MM.1S (cell line): ENCODE results near the gene IKBKE.

Experiments
- DNase-seq: peaks from one replicate; pipeline ENCODE4 v3.0.0-alpha.2; 2015
- H2AFZ ChIP-seq: fragments of 300-600 bp; sonication (generic); 2 replicates; pipeline ENCODE4 v1.6.0; 2016; ENCODE audit warnings: antibody characterized with exemption, low read length
- H3F3A ChIP-seq: fragments of 300-600 bp; sonication (generic); 2 replicates; pipeline ENCODE4 v1.6.1; 2016; ENCODE audit warnings: mild to moderate bottlenecking, antibody characterized with exemption, low read length, moderate library complexity, mixed read lengths; ENCODE audit not compliant: insufficient read depth
- H3K27ac ChIP-seq: fragments of 300-600 bp; sonication (generic); 2 replicates; pipeline ENCODE4 v1.5.1; 2016; ENCODE audit warnings: mild to moderate bottlenecking, low read length
- H3K27me3 ChIP-seq: fragments of 300-600 bp; sonication (generic); replicated peaks from 2 replicates; pipeline ENCODE4 v1.6.0; 2016; ENCODE audit warnings: low read length; ENCODE audit not compliant: insufficient read depth
- H3K36me3 ChIP-seq: fragments of 300-600 bp; sonication (generic); replicated peaks from 2 replicates; pipeline ENCODE4 v1.6.1; 2016; ENCODE audit warnings: mild to moderate bottlenecking, low read length, mixed read lengths; ENCODE audit not compliant: insufficient read depth
- H3K4me1 ChIP-seq: fragments of 300-600 bp; sonication (generic); 2 replicates; pipeline ENCODE4 v1.6.1; 2016; ENCODE audit warnings: low read length, mixed read lengths
- H3K4me2 ChIP-seq: fragments of 300-600 bp; sonication (generic); 2 replicates; pipeline ENCODE4 v1.6.0; 2016; ENCODE audit warnings: low read depth, low read length
- H3K4me3 ChIP-seq: fragments of 300-600 bp; sonication (generic); 2 replicates; pipeline ENCODE4 v1.5.1; 2016; ENCODE audit warnings: low read length, mixed read lengths
- H3K79me2 ChIP-seq: fragments of 300-600 bp; sonication (generic); 2 replicates; pipeline ENCODE4 v1.6.1; 2016; ENCODE audit warnings: mixed run types, low read length, mixed read lengths
- H3K9ac ChIP-seq: fragments of 300-600 bp; sonication (generic); 2 replicates; pipeline ENCODE4 v1.6.1; 2016; ENCODE audit warnings: low read length, mixed read lengths
- H3K9me2 ChIP-seq: fragments of 300-600 bp; sonication (generic); replicated peaks from 2 replicates; pipeline ENCODE4 v1.6.1; 2016; ENCODE audit warnings: mild to moderate bottlenecking, low read length, mixed read lengths; ENCODE audit not compliant: insufficient read depth
- H3K9me3 ChIP-seq: fragments of 300-600 bp; sonication (generic); replicated peaks from 2 replicates; pipeline ENCODE4 v1.6.1; 2016; ENCODE audit warnings: mild to moderate bottlenecking, low read length, mixed read lengths; ENCODE audit not compliant: insufficient read depth
- H4K20me1 ChIP-seq: fragments of 300-600 bp; sonication (generic); 2 replicates; pipeline ENCODE4 v1.6.1; 2016; ENCODE audit warnings: mild to moderate bottlenecking, low read length, moderate library complexity, mixed read lengths; ENCODE audit not compliant: insufficient read depth
- EZH2 ChIP-seq: fragments of 300-600 bp; sonication (generic); optimal IDR thresholded peaks from 2 replicates; pipeline ENCODE3; 2017; ENCODE audit warnings: low read depth, mild to moderate bottlenecking, antibody characterized with exemption, low read length, mixed read lengths
- EZH2phosphoT487 ChIP-seq: fragments of 300-600 bp; sonication (generic); IDR thresholded peaks from 2 replicates; pipeline ENCODE4 v1.6.1; 2018; ENCODE audit warnings: antibody characterized with exemption, low read length
- TF ChIP-seq, protein P1 (sequence below): fragments of 300-600 bp; sonication (generic); IDR thresholded peaks from 2 replicates; pipeline ENCODE4 v1.5.1; 2016; ENCODE audit warnings: antibody characterized with exemption, low read length, mixed read lengths

Gene IKBKE

DNA sequence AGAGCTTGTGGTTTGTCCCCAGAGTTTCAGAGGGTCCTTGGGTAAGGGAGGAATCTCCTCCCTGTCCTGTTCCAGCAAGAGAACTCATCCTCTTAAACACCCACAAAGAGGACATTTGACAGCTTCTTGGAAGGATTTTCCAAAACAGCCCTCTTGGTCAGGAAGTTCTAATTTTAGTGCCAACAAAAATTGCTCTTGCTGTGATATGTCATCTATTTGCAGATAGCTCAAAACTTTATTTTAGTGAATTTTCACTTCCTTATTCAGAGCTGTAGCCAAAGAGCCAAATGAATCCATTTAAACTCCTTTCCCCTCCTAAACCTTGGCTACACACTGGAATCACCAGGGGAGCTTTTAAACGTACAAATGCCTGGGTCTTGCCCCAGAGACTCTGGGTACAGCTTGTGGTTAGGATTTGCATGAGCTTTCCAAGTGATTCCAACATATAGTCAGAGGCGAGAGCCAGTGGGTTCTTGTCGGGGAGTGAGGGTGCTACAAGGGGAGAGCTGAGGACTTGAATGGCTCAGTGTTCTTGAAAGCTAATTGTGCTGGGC is 25.3 kb downstream of the IKBKE start:
- Histone ChIP-seq H3K9ac (no peak overlapping the region), H3K4me3 (no peak overlapping the region), H3K27ac (0 out of 2 replicates have a peak overlapping the region, but pooled peaks have one; percentile 1), H3K4me1 (peaks cover 19% of the 10 kb centered on the region), H3F3A (peaks cover 4% of the 10 kb centered on the region; the same call in 1 of the 2 replicates), H4K20me1 (no peaks in the 10 kb centered on the region), H3K36me3 (0 out of 2 replicates have a peak, but pooled peaks cover 2% of the 10 kb centered on the region), H3K9me3 (no peaks in the 10 kb centered on the region), H3K9me2 (no peaks in the 10 kb centered on the region), H3K4me2 (peak overlapping the region; percentile 22; the same call in 1 of the 2 replicates), H2AFZ (no peak overlapping the region), H3K79me2 (no peaks in the 10 kb centered on the region), H3K27me3 (no peaks in the 10 kb centered on the region)
- no peak for DNase-seq
- TF ChIP-seq EZH2phosphoT487 = no peak
- TF ChIP-seq EZH2 = no peak
- TF ChIP-seq, protein P1, sequence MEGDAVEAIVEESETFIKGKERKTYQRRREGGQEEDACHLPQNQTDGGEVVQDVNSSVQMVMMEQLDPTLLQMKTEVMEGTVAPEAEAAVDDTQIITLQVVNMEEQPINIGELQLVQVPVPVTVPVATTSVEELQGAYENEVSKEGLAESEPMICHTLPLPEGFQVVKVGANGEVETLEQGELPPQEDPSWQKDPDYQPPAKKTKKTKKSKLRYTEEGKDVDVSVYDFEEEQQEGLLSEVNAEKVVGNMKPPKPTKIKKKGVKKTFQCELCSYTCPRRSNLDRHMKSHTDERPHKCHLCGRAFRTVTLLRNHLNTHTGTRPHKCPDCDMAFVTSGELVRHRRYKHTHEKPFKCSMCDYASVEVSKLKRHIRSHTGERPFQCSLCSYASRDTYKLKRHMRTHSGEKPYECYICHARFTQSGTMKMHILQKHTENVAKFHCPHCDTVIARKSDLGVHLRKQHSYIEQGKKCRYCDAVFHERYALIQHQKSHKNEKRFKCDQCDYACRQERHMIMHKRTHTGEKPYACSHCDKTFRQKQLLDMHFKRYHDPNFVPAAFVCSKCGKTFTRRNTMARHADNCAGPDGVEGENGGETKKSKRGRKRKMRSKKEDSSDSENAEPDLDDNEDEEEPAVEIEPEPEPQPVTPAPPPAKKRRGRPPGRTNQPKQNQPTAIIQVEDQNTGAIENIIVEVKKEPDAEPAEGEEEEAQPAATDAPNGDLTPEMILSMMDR = no peak

- Histone ChIP-seq H3K4me3 (no peak overlapping the region), H3K27me3 (no peaks in the 10 kb centered on the region), H3K27ac (no peak overlapping the region), H3K79me2 (no peaks in the 10 kb centered on the region), H3K9me2 (no peaks in the 10 kb centered on the region), H3K9ac (no peak overlapping the region), H2AFZ (no peak overlapping the region), H3K36me3 (0 out of 2 replicates have a peak, but pooled peaks cover 2% of the 10 kb centered on the region), H3K4me1 (peaks cover 19% of the 10 kb centered on the region), H3K9me3 (no peaks in the 10 kb centered on the region), H3F3A (peaks cover 4% of the 10 kb centered on the region; the same call in 1 of the 2 replicates), H3K4me2 (no peak overlapping the region), H4K20me1 (no peaks in the 10 kb centered on the region)
- TF ChIP-seq, protein P1 = no peak
- no peak for TF ChIP-seq EZH2phosphoT487
- no peak for TF ChIP-seq EZH2
- no peak for DNase-seq
These were observed 26.0 kb downstream of the IKBKE start for GRCh38 chr1:206496131-206496793.

DNA sequence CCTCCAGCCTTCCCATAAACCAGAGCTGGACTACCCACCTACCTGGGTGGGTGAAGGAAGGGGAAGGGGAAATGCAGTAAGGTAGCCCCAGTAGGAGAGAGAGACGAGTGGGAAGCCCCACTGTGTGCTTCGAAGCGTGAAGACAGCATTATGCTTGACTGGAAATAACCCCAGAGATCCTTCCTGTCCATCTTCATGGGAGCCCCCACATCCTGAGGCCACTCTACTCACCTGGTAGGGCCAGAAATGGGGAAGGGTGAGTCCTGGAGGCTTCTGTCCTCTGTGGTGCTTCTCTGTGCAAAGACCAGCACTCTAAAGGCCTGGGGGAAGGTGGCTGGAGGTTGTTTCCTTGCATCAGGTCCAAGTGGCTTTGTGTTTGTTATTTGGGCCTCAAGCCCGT is 27.1 kb downstream of the IKBKE start:
- no peaks in the 10 kb centered on the region for H3K9me2 ChIP-seq
- H3F3A ChIP-seq = peaks cover 4% of the 10 kb centered on the region; the same call in 1 of the 2 replicates
- TF ChIP-seq, protein P1 = no peak
- no peaks in the 10 kb centered on the region for H3K9me3 ChIP-seq
- H3K4me2 ChIP-seq = no peak overlapping the region
- no peak overlapping the region for H3K9ac ChIP-seq
- DNase-seq = no peak
- H3K4me1 ChIP-seq = peaks cover 19% of the 10 kb centered on the region
- no peaks in the 10 kb centered on the region for H3K79me2 ChIP-seq
- no peak overlapping the region for H3K27ac ChIP-seq
- no peak overlapping the region for H3K4me3 ChIP-seq
- no peak overlapping the region for H2AFZ ChIP-seq
- H3K36me3 ChIP-seq = no peaks in the 10 kb centered on the region
- no peaks in the 10 kb centered on the region for H3K27me3 ChIP-seq
- no peaks in the 10 kb centered on the region for H4K20me1 ChIP-seq
